Fibroblast of pulmonary artery (primary cell): ENCODE data around the gene CSNK1D.

Source experiments
- DNase-seq: peaks from one replicate; pipeline ENCODE4 v3.0.0-alpha.2; 2010; ENCODE audit warnings: low read depth
- H3K4me3 ChIP-seq: replicated peaks from 2 replicates; pipeline ENCODE4 v1.5.1; 2011; ENCODE audit warnings: low read depth, mild to moderate bottlenecking, control low read depth, low read length, moderate library complexity
- TF ChIP-seq, protein P1 (sequence below): IDR thresholded peaks from 2 replicates; pipeline ENCODE4 v1.5.1; 2011; ENCODE audit warnings: mild to moderate bottlenecking, control low read depth, low read length, inconsistent platforms; ENCODE audit errors: missing control alignments

The CSNK1D gene

DNA sequence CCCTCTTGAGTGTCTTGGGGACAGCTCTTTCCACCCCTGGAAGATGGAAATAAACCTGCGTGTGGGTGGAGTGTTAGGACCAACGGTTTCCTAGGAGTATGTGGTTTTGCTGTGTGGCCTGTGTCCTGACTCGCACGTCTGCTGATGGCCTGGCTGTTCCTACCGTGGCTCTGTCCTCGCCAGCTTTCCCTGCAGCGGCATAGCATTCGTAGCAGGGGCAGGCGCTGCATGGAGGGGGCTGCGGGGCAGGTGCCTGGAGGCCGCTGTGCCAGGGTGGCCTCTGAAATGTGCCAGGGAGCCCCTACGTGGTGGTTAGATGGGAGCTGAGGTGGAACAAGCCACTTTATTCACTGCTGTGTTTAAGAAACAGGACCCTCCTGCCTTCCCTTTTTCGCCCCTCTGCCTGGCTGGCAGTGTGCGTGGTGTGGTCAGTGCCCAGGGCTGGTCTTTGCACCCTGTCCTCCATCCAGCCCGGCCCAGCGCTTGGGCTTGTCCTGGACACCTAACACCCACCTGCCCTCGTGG, 34.0 kb downstream of the CSNK1D start:
- H3K4me3 ChIP-seq, result no peak overlapping the region
- no peak for DNase-seq

DNA sequence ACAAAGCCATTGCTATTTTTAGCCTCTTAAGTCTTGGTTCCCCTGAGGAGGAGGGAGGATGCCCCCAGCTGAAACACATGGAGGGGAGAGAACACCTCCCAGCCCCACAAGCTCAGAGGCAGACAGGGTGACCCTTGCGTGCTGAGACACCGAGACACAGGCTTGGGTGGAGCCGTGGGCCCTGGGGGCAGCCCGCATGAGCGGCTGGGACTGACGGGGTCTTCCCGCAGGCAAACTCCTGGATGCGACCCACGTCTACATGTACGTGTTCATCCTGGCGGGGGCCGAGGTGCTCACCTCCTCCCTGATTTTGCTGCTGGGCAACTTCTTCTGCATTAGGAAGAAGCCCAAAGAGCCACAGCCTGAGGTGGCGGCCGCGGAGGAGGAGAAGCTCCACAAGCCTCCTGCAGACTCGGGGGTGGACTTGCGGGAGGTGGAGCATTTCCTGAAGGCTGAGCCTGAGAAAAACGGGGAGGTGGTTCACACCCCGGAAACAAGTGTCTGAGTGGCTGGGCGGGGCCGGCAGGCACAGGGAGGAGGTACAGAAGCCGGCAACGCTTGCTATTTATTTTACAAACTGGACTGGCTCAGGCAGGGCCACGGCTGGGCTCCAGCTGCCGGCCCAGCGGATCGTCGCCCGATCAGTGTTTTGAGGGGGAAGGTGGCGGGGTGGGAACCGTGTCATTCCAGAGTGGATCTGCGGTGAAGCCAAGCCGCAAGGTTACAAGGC, 34.9 kb downstream of the CSNK1D start:
- TF ChIP-seq, protein P1, sequence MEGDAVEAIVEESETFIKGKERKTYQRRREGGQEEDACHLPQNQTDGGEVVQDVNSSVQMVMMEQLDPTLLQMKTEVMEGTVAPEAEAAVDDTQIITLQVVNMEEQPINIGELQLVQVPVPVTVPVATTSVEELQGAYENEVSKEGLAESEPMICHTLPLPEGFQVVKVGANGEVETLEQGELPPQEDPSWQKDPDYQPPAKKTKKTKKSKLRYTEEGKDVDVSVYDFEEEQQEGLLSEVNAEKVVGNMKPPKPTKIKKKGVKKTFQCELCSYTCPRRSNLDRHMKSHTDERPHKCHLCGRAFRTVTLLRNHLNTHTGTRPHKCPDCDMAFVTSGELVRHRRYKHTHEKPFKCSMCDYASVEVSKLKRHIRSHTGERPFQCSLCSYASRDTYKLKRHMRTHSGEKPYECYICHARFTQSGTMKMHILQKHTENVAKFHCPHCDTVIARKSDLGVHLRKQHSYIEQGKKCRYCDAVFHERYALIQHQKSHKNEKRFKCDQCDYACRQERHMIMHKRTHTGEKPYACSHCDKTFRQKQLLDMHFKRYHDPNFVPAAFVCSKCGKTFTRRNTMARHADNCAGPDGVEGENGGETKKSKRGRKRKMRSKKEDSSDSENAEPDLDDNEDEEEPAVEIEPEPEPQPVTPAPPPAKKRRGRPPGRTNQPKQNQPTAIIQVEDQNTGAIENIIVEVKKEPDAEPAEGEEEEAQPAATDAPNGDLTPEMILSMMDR, result no peak
- DNase-seq, result peak; percentile 80
- no peak overlapping the region for H3K4me3 ChIP-seq

More for the DNA sequence above, 34.0 kb downstream of the CSNK1D start:
- TF ChIP-seq, protein P1, result no peak

DNA sequence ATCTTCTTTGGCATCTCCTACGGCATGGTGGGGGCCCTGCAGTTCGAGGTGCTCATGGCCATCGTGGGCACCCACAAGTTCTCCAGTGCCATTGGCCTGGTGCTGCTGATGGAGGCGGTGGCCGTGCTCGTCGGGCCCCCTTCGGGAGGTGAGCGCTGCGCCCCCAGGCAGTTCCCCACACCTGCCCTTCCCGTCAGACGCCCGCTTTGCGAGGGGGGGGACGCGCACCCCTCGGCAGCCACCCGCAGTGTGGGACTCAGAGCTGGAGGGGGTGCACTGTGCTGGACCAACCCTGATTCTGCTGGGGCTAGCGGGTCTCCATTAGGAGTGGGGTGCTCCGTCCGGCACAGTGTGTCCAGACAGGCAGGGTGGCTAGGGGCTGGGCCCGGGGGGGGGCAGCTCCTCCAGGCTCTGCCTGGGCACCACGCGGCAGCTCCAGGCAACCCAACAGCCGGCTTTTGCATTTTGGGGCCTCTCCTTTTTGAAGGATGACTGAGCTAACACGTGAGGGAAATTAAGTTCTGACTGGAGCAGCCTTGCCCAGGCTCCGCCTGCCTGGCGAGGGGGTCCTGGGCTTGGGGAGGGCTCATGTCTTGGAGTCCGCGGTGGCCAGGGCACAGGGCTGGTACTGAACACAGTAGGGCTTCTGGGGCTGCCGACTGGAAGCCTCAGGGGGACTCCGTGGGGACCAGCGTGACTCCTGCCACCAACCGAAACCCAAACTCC, 35.6 kb downstream of the CSNK1D start:
- no peak overlapping the region for H3K4me3 ChIP-seq
- DNase-seq, result no peak
- TF ChIP-seq, protein P1, result no peak

DNA sequence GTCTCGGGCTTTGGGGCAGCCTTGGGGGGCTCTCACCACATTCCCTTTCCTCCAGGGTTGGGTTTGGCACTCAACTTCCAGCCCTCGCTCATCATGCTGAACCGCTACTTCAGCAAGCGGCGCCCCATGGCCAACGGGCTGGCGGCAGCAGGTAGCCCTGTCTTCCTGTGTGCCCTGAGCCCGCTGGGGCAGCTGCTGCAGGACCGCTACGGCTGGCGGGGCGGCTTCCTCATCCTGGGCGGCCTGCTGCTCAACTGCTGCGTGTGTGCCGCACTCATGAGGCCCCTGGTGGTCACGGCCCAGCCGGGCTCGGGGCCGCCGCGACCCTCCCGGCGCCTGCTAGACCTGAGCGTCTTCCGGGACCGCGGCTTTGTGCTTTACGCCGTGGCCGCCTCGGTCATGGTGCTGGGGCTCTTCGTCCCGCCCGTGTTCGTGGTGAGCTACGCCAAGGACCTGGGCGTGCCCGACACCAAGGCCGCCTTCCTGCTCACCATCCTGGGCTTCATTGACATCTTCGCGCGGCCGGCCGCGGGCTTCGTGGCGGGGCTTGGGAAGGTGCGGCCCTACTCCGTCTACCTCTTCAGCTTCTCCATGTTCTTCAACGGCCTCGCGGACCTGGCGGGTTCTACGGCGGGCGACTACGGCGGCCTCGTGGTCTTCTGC, 36.3 kb downstream of the CSNK1D start:
- no peak for DNase-seq
- TF ChIP-seq, protein P1, result no peak

DNA sequence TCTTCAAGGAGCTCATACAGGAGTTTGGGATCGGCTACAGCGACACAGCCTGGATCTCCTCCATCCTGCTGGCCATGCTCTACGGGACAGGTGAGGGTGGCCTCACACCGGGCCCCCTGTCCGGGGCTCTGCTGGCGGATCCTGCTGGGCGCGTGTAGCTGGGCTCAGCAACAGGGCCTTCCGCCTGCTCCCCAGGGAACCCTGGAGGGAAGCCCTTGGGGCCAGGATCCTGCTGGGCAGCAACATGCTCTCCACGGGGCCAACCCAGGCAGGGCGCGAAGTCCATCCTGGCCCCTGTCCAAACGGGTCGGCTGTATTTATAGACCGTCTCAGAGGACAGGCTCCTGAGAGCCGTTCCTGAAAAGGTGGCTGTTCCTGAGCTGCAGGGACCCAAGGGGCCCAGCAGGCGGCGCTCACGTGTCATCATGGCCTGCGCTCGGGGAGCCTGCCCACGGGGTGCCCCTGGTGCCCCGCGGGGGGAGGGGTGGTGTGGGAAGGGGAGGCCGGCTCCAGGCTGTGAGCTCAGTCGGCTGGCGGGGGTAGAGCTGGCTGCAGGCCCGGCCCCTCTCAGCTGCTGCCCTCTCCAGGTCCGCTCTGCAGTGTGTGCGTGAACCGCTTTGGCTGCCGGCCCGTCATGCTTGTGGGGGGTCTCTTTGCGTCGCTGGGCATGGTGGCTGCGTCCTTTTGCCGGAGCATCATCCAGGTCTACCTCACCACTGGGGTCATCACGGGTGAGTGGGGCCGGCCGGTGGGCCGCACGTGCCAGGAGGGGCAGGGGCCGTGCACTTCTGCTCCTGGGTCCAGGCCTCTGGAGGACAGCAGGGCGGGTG, 37.1 kb downstream of the CSNK1D start:
- TF ChIP-seq, protein P1, result peak; percentile 64
- DNase-seq, result peak; percentile 54
- no peak overlapping the region for H3K4me3 ChIP-seq

More for the DNA sequence above, 36.3 kb downstream of the CSNK1D start:
- H3K4me3 ChIP-seq, result no peak overlapping the region

DNA sequence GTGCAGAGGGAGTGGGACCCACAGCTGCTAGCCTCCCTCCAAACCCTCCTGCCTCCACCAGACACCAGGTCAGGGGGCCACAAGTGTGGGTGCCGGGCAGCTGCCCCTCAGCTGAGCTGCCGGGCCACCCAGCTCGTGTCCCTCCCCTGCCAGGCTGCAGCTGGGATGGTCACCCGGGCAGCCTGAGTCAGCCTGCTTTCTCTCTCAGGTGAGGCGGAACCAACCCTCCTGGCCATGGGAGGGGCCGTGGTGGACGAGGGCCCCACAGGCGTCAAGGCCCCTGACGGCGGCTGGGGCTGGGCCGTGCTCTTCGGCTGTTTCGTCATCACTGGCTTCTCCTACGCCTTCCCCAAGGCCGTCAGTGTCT, 37.7 kb downstream of the CSNK1D start:
- DNase-seq, result no peak
- TF ChIP-seq, protein P1, result no peak
- H3K4me3 ChIP-seq, result no peak overlapping the region
